AG10803 (cell line): Measurements from ENCODE around the gene SMIM1.
A peak's percentile ranks its signal among the peaks of the same experiment; 100 is the strongest.

ENCODE experiments used
- DNase-seq: peaks from one replicate; pipeline ENCODE4 v3.0.0; 2010; ENCODE audit warnings: low read depth
- H3K4me3 ChIP-seq: 2 replicates; pipeline ENCODE4 v1.5.1; 2011; ENCODE audit warnings: mild to moderate bottlenecking, low read length, control low read depth
- CTCF ChIP-seq: conservative IDR thresholded peaks from 2 replicates; pipeline ENCODE4 v1.5.1; 2011; ENCODE audit warnings: mild to moderate bottlenecking, low read length, control low read depth, inconsistent platforms

The SMIM1 gene

DNA sequence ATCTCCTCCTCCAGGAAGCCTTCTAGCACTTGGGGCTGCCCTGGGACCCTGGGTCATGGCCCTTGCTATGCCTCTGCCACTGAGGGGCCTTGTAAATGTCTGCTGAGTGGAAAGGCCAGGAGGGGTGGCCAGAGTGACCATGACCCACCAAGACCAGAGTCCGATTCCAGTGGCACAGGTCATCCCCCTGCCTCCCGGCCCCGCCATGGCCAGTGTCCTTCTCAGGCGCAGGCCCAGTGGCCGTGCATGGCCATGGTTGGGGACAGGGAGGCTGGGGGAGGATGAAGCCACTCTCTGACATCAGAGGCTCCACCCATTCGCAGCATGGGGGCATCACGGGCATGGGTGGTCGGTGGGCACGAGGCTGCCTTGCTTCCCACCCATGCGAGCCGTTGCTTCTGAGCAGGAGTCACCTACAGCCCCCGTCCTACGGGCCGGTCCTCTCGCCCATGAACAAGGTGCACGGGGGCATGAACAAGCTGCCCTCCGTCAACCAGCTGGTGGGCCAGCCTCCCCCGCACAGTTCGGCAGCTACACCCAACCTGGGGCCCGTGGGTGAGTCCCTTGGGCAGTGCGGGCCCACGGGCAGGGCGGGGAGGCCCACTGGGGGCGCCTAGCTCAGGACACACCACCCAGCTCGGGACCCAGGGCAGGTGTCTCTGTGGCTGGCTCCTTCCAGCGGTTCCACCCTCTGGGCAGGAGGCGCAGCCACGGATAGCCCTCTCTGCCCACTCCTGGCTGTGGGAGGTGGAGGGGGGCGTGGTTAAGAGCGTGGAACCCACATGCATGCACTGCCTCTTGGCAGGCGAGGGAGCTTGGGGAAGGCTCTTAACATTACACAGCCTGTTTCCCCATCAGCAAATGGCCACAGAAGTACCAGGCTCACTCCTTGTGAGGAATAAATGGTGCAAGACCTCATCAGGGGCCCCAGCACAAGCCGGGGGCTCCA is 42.7 kb upstream of the SMIM1 start:
- H3K4me3 ChIP-seq = no peak overlapping the region
- peak; percentile 28 for DNase-seq
- TF ChIP-seq CTCF = no peak

DNA sequence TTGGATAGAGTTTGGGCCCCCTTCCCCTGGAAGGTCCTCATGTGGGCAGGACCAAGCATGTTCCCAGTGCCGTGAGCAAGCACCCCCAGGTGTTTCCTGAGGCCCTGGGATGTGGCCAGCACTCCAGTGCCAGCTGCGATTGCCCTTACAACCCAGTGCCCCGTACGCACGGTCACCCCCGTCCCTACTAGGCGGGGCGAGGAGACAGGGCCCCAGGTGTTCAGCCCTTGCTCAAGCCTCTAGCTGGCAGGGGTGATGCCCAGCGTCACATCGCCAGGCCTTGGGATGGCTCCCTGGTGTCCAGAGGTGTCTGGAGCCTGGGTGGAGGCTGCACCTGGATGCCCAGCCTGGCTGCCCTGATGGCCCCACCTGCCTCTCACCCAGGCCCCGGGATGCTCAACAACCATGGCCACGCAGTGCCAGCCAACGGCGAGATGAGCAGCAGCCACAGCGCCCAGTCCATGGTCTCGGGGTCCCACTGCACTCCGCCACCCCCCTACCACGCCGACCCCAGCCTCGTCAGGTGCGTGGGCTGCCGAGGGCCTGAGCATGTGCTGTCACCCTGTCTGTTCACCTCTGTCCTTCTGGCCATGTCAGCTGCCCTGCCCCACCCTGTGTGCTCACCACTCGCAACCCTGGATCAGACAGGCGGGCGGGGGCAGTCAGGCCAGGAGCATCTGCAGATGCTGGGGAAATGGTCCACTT is 41.9 kb upstream of the SMIM1 start:
- DNase-seq = no peak
- TF ChIP-seq CTCF = no peak
- no peak overlapping the region for H3K4me3 ChIP-seq

DNA sequence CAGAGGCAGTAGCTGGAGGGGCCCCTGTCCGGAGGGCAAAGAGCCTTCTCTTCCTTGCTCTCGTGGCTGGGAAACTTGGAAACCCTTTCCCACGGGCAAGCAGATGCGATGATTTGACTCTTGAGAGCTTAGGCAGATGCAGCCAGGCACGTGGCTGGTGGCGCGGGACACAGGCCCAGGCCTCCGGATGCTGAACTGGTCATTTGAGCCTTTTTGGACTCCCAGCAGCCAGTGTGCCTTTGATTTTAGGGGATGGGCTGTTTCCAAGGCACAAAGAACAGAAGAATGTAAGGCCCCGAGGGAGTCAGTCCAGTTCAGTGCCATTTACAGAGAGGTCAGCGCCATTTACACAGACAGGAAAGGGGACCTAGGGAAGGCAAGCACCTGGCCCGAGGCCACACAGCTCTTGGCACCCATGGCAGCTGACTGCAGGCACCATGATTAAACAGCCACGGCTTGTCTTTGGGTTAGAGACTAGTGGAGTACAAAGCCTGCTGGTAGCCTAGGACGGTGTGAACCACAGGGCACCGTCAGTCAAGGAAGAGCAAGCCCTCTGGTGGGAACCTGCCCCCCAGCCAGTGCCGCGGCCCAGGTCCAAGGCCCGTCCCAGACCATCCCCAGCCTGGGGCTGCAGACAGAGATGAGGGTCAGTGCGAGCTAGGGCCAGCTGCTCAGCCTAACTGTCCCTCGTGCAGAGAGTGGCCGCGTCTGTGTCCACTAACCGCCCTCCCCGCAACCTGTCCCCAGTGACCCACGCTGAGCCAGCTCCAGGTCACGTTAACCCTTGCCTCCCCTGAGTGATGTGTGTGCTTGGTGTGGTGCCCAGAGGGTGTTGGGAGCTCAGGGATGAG is 40.7 kb upstream of the SMIM1 start:
- no peak overlapping the region for H3K4me3 ChIP-seq
- DNase-seq = no peak
- no peak for TF ChIP-seq CTCF

- no peak for DNase-seq
- H3K4me3 ChIP-seq = no peak overlapping the region
- TF ChIP-seq CTCF = no peak
Measured at GRCh38 chr1:3732434-3733093, 40.0 kb upstream of the SMIM1 start.

DNA sequence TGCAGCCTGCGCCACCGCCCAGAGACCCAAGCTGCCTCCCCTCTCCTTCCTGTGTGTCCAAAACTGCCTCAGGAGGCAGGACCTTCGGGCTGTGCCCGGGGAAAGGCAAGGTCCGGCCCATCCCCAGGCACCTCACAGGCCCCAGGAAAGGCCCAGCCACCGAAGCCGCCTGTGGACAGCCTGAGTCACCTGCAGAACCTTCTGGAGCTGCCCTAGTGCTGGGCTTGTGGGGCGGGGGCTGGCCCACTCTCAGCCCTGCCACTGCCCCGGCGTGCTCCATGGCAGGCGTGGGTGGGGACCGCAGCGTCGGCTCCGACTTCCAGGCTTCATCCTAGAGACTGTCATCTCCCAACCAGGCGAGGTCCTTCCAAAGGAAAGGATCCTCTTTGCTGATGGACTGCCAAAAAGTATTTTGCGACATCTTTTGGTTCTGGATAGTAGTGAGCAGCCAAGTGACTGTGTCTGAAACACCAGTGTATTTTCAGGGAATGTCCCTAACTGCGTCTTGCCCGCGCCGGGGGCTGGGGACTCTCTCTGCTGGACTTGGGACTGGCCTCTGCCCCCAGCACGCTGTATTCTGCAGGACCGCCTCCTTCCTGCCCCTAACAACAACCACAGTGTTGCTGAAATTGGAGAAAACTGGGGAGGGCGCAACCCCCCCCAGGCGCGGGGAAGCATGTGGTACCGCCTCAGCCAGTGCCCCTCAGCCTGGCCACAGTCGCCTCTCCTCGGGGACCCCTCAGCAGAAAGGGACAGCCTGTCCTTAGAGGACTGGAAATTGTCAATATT is 39.3 kb upstream of the SMIM1 start:
- no peak overlapping the region for H3K4me3 ChIP-seq
- DNase-seq = no peak
- no peak for TF ChIP-seq CTCF
